H1 (cell line): ENCODE data around the gene CFDP1. TPM values are rescaled to one million over a fixed set of nuclear protein-coding genes. Genes with fewer than 3 reads are reported as not detected.

Experiments used
- CTCF ChIA-PET: fragments of 300-600 bp; sonication (Branson Sonifier 250); formaldehyde crosslinking; loops from one replicate; lab custom pipeline; 2021; ENCODE audit not compliant: partially characterized antibody; lab: Charles Lee
- POLR2A ChIA-PET: fragments of 300-600 bp; sonication (Branson Sonifier 250); formaldehyde crosslinking; loops from one replicate; lab custom pipeline; 2021; ENCODE audit warnings: inconsistent platforms; ENCODE audit not compliant: partially characterized antibody; lab: Charles Lee
- DNase-seq, 2 experiments: peaks; one replicate each; pipeline versions ENCODE4 v3.0.0 to v3.0.0-alpha.2; 2010 to 2022; ENCODE audit warnings: low spot score in 2 of 2, low read depth in 1 of 2, mixed read lengths in 1 of 2
- FAIRE-seq: peaks from 2 replicates; lab custom pipeline; 2011; peaks lifted over from hg19 to GRCh38; lab: Jason Lieb, UNC
- H2AFZ ChIP-seq: 2 replicates; pipeline ENCODE4 v1.8.1; 2012; ENCODE audit warnings: low read length, inconsistent platforms
- H2AK5ac ChIP-seq: 2 replicates; pipeline ENCODE4 v1.6.1; 2013; ENCODE audit warnings: low read depth, low read length
- H2BK120ac ChIP-seq: replicated peaks from 2 replicates; pipeline ENCODE3; 2013; ENCODE audit warnings: low read depth, low read length, inconsistent platforms
- H2BK12ac ChIP-seq: 2 replicates; pipeline ENCODE4 v1.6.1; 2013; ENCODE audit warnings: low read depth, low read length
- H2BK15ac ChIP-seq: 2 replicates; pipeline ENCODE4 v1.6.1; 2013; ENCODE audit warnings: low read length
- H2BK20ac ChIP-seq: 2 replicates; pipeline ENCODE4 v1.6.1; 2013; ENCODE audit warnings: low read length
- H2BK5ac ChIP-seq: 2 replicates; pipeline ENCODE4 v1.6.1; 2013; ENCODE audit warnings: low read depth, low read length
- H3K14ac ChIP-seq: 2 replicates; pipeline ENCODE4 v1.6.1; 2013; ENCODE audit warnings: inconsistent platforms; ENCODE audit not compliant: insufficient read length
- H3K18ac ChIP-seq: 2 replicates; pipeline ENCODE4 v1.6.1; 2013; ENCODE audit warnings: low read length; ENCODE audit errors: extremely low read depth
- H3K23ac ChIP-seq: 2 replicates; pipeline ENCODE4 v1.6.1; 2013; ENCODE audit warnings: inconsistent platforms; ENCODE audit not compliant: insufficient read length
- H3K23me2 ChIP-seq: 2 replicates; pipeline ENCODE4 v1.6.1; 2013; ENCODE audit warnings: low read depth, low read length
- H3K27ac ChIP-seq: 2 replicates; pipeline ENCODE4 v1.6.1; 2011; ENCODE audit warnings: low read depth, low read length, inconsistent platforms
- H3K27me3 ChIP-seq, 4 experiments: replicated peaks in 1 of 4; 1 replicate in 1 of 4; 2 replicates in 3 of 4; pipeline versions ENCODE4 v1.6.1 to v1.8.1; 2011 to 2013; ENCODE audit warnings: low read length in 3 of 4, mild to moderate bottlenecking in 3 of 4, inconsistent platforms in 2 of 4, mixed read lengths in 2 of 4, moderate library complexity in 1 of 4; ENCODE audit not compliant: control insufficient read depth in 3 of 4, insufficient read depth in 3 of 4; ENCODE audit errors: extremely low read depth in 1 of 4
- H3K36me3 ChIP-seq, 4 experiments: 2 replicates each; pipeline versions ENCODE4 v1.6.1 to v1.8.1; 2011 to 2013; ENCODE audit warnings: mild to moderate bottlenecking in 4 of 4, low read length in 3 of 4, moderate library complexity in 2 of 4, control low read depth in 1 of 4, inconsistent platforms in 1 of 4; ENCODE audit not compliant: insufficient read depth in 4 of 4, control insufficient read depth in 2 of 4
- H3K4ac ChIP-seq: replicated peaks from 2 replicates; pipeline ENCODE3; 2013; ENCODE audit warnings: low read length, low read depth, mixed read lengths, inconsistent platforms; ENCODE audit not compliant: insufficient read length
- H3K4me1 ChIP-seq, 4 experiments: replicated peaks in 1 of 4; 1 replicate in 1 of 4; 2 replicates in 3 of 4; pipeline versions ENCODE4 v1.6.1 to v1.8.1; 2011 to 2013; ENCODE audit warnings: low read length in 3 of 4, inconsistent platforms in 2 of 4, mixed read lengths in 1 of 4; ENCODE audit not compliant: insufficient read depth in 4 of 4, control insufficient read depth in 3 of 4
- H3K4me2 ChIP-seq, 2 experiments: 2 replicates each; pipeline versions ENCODE4 v1.6.1 to v1.8.1; 2011 to 2013; ENCODE audit warnings: low read depth in 2 of 2, low read length in 2 of 2, control low read depth in 1 of 2, inconsistent platforms in 1 of 2, mild to moderate bottlenecking in 1 of 2; ENCODE audit not compliant: insufficient read depth in 1 of 2
- H3K4me3 ChIP-seq, 4 experiments: fragments of 200-600, 300-600 bp in 1 of 4; sonication (generic), shearing (Covaris generic), sonication (Bioruptor Twin) in 1 of 4; 2 replicates each; pipeline versions ENCODE4 v1.5.1 to v1.8.1; 2011 to 2016; ENCODE audit warnings: low read length in 4 of 4, low read depth in 3 of 4, control low read depth in 2 of 4, inconsistent platforms in 2 of 4, mild to moderate bottlenecking in 2 of 4, mixed read lengths in 1 of 4, moderate library complexity in 1 of 4; ENCODE audit not compliant: insufficient read depth in 2 of 4; ENCODE audit errors: extremely low read depth in 1 of 4
- H3K56ac ChIP-seq: replicated peaks from 2 replicates; pipeline ENCODE3; 2013; ENCODE audit warnings: low read depth, mild to moderate bottlenecking, mixed read lengths, low read length, inconsistent platforms; ENCODE audit not compliant: insufficient read length
- H3K79me1 ChIP-seq: 2 replicates; pipeline ENCODE4 v1.6.1; 2013; ENCODE audit warnings: low read depth, low read length, control low read depth
- H3K79me2 ChIP-seq, 2 experiments: 2 replicates each; pipeline versions ENCODE4 v1.6.1 to v1.8.1; 2012 to 2013; ENCODE audit warnings: low read length in 2 of 2, mild to moderate bottlenecking in 2 of 2, inconsistent platforms in 1 of 2; ENCODE audit not compliant: insufficient read depth in 2 of 2, control insufficient read depth in 1 of 2
- H3K9ac ChIP-seq, 4 experiments: replicated peaks in 1 of 4; 1 replicate in 1 of 4; 2 replicates in 3 of 4; pipeline versions ENCODE4 v1.6.1 to v1.8.1; 2011 to 2013; ENCODE audit warnings: low read depth in 3 of 4, low read length in 3 of 4, control low read depth in 2 of 4, mild to moderate bottlenecking in 2 of 4, moderate library complexity in 2 of 4, inconsistent platforms in 1 of 4; ENCODE audit errors: extremely low read depth in 1 of 4
- H3K9me3 ChIP-seq, 2 experiments: 2 replicates each; pipeline versions ENCODE4 v1.6.1 to v1.8.1; 2012 to 2013; ENCODE audit warnings: mild to moderate bottlenecking in 2 of 2, moderate library complexity in 2 of 2, control low read depth in 1 of 2, inconsistent platforms in 1 of 2, low read depth in 1 of 2, low read length in 1 of 2, mixed read lengths in 1 of 2; ENCODE audit not compliant: insufficient read depth in 2 of 2
- H4K20me1 ChIP-seq, 2 experiments: replicated peaks in 1 of 2; 2 replicates each; pipeline versions ENCODE3 to v1.8.1; 2011 to 2013; ENCODE audit warnings: inconsistent platforms in 2 of 2, low read length in 2 of 2, mild to moderate bottlenecking in 1 of 2; ENCODE audit not compliant: insufficient read depth in 2 of 2, control insufficient read depth in 1 of 2
- H4K5ac ChIP-seq: 2 replicates; pipeline ENCODE4 v1.6.1; 2013; ENCODE audit warnings: low read length, low read depth, mixed read lengths, inconsistent platforms; ENCODE audit not compliant: insufficient read length
- H4K8ac ChIP-seq: 2 replicates; pipeline ENCODE4 v1.8.0; 2013; ENCODE audit warnings: mild to moderate bottlenecking, moderate library complexity, low read length, inconsistent platforms; ENCODE audit not compliant: insufficient read depth; ENCODE audit errors: extremely low read depth
- H4K91ac ChIP-seq: replicated peaks from 2 replicates; pipeline ENCODE3; 2013; ENCODE audit warnings: low read length, mixed read lengths, inconsistent platforms; ENCODE audit not compliant: insufficient read length
- CBX8 ChIP-seq: fragments of 300-800, 300-1000 bp; sonication (generic); IDR thresholded peaks from 2 replicates; pipeline ENCODE4 v1.7.1; 2016; ENCODE audit warnings: low read depth, low read length, borderline replicate concordance
- CEBPB ChIP-seq: IDR thresholded peaks from 2 replicates; pipeline ENCODE4 v1.6.1; 2012; ENCODE audit warnings: low read depth, low read length
- CREB1 ChIP-seq: IDR thresholded peaks from 2 replicates; pipeline ENCODE4 v1.6.1; 2012; ENCODE audit warnings: inconsistent platforms
- EP300 ChIP-seq, 2 experiments: IDR thresholded peaks; 1 replicate in 1 of 2; 2 replicates in 1 of 2; pipeline ENCODE4 v1.6.1; 2011 to 2012; ENCODE audit warnings: low read depth in 2 of 2, low read length in 2 of 2, mild to moderate bottlenecking in 2 of 2, borderline replicate concordance in 1 of 2, inconsistent platforms in 1 of 2, moderate library complexity in 1 of 2
- JUND ChIP-seq: IDR thresholded peaks from 2 replicates; pipeline ENCODE4 v1.6.1; 2011; ENCODE audit warnings: mild to moderate bottlenecking, improper control_type of control experiment, low read length
- NRF1 ChIP-seq: IDR thresholded peaks from 2 replicates; pipeline ENCODE4 v1.6.1; 2011; ENCODE audit warnings: mild to moderate bottlenecking, low read depth, low read length, improper control_type of control experiment
- RAD21 ChIP-seq, 2 experiments: IDR thresholded peaks in 1 of 2; conservative IDR thresholded peaks in 1 of 2; 2 replicates each; pipeline ENCODE4 v1.6.1; 2011; ENCODE audit warnings: low read depth in 2 of 2, low read length in 2 of 2, improper control_type of control experiment in 1 of 2, inconsistent platforms in 1 of 2, mild to moderate bottlenecking in 1 of 2, moderate library complexity in 1 of 2
- RNF2 ChIP-seq: fragments of 200-900, 300-1000 bp; sonication (generic); IDR thresholded peaks from 2 replicates; pipeline ENCODE4 v1.7.1; 2016; ENCODE audit warnings: borderline replicate concordance, low read depth, mild to moderate bottlenecking, antibody characterized with exemption, low read length; ENCODE audit not compliant: poor library complexity, severe bottlenecking; ENCODE audit errors: missing control alignments
- SIN3A ChIP-seq, 2 experiments: IDR thresholded peaks in 1 of 2; conservative IDR thresholded peaks in 1 of 2; 2 replicates each; pipeline ENCODE4 v1.6.1; 2011 to 2012; ENCODE audit warnings: low read length in 2 of 2, improper control_type of control experiment in 1 of 2, low read depth in 1 of 2, mild to moderate bottlenecking in 1 of 2
- TAF1 ChIP-seq: IDR thresholded peaks from 2 replicates; pipeline ENCODE4 v1.6.1; 2011; ENCODE audit warnings: mild to moderate bottlenecking, low read depth, low read length
- WGBS, 2 experiments: shearing (Covaris generic) in 1 of 2; methylation state at CpG; one replicate each; pipeline versions ENCODE4 v1.1.6 to v1.1.7; 2013 to 2015; ENCODE audit warnings: low lambda C conversion rate in 2 of 2, mixed read lengths in 2 of 2, inconsistent platforms in 1 of 2, low coverage in 1 of 2, missing lambda C conversion rate in 1 of 2; ENCODE audit not compliant: insufficient replicate concordance in 2 of 2, insufficient coverage in 1 of 2, insufficient read length in 1 of 2; ENCODE audit errors: extremely low coverage in 1 of 2, missing lambda C conversion rate in 1 of 2; 5-methylcytosine and 5-hydroxymethylcytosine counted together
- polyA plus RNA-seq, 7 experiments: library from polyadenylated mRNA; depleted of rRNA in 3 of 7; stranded (reverse) in 5 of 7; unstranded in 2 of 7; fragments of >200 nt in 5 of 7; fragments of 200-250 nt in 2 of 7; gene quantifications; 1 replicate in 5 of 7; 2 replicates in 1 of 7; 4 replicates in 1 of 7; pipeline versions ENCODE4 v1.2.1 to v1.2.3, GENCODE V29; 2011 to 2013; ENCODE audit warnings: missing spikeins in 2 of 7, mixed read lengths in 2 of 7
- total RNA-seq: library from RNA; stranded (reverse); fragmentation: NEBNext Ultra II Directional; extraction: Animal tissue kit (Norgen Biotek cat#: 25700); gene quantifications from 2 replicates; pipeline ENCODE4 v1.2.1, GENCODE V29; 2021
- TF ChIP-seq, protein P1 (sequence below): IDR thresholded peaks from 2 replicates; pipeline ENCODE4 v1.6.1; 2012; ENCODE audit warnings: inconsistent platforms

The CFDP1 gene
- total and polyA plus RNA-seq, 2 of the 8 experiments (the other 6 are each of a cell fraction or from before 2014, with no cell fraction given): 25.5 to 77.3 TPM

DNA sequence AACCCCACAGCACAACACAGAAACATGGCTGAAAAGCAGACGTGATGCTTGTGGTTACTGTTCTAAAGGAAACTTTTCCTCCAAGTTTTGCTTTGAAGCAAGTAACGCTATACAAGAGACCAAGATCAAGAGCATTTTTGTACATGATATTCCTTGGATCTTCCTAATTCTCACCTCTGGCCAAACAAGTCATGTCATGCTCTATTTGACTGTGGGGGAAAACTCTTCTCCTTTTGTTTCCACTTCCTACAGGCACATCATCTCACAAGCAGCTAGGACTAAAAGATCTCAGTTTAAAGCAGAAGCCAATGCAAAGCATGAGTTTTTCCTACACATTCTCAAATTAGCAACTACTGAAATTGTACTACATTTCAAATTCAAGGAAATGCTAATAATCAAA lies 50.7 kb downstream of the CFDP1 start:
- Histone ChIP-seq H3K14ac (no peak overlapping the region), H2AFZ (no peak overlapping the region), H3K4me3 (no peak overlapping the region), H3K4me1 (peaks cover 0 to 3% (median 1%) of the 10 kb centered on the region in 4 experiments; a peak in 1 of 7 replicates), H2BK15ac (no peak overlapping the region), H2BK20ac (no peak overlapping the region), H2BK12ac (no peak overlapping the region), H3K56ac (no peak overlapping the region), H3K36me3 (peaks cover 0 to 7% (median 1%) of the 10 kb centered on the region in 4 experiments; a peak in 2 of 8 replicates), H4K91ac (no peak overlapping the region), H3K18ac (no peak overlapping the region), H3K23me2 (no peaks in the 10 kb centered on the region), H4K8ac (no peak overlapping the region), H4K5ac (no peak overlapping the region), H3K9ac (no peak overlapping the region), H2BK5ac (no peak overlapping the region), H3K27ac (no peak overlapping the region), H2AK5ac (no peak overlapping the region), H2BK120ac (no peak overlapping the region), H3K79me2 (0 out of 4 replicates have a peak, but pooled peaks cover 0 to 3% of the 10 kb centered on the region in 2 experiments), H3K23ac (no peak overlapping the region), H3K79me1 (no peaks in the 10 kb centered on the region), H3K4ac (no peak overlapping the region), H4K20me1 (peaks cover 0 to 3% of the 10 kb centered on the region in 2 experiments), H3K27me3 (no peaks in the 10 kb centered on the region), H3K9me3 (no peaks in the 10 kb centered on the region), H3K4me2 (no peak overlapping the region)
- CTCF ChIA-PET: interaction anchor here (1.1 to 5.4 kb wide), 4 partner anchors 135 to 183 kb away, joined by 3 to 38 read pairs (median 4); no protein-coding TSS in a partner anchor
- WGBS, 2 experiments: 94% methylated on average over 2 of the region's 2 CpGs; no CpG with 5 or more reads in 1 of the 2 experiments
- FAIRE-seq: no peak
- no peak for DNase-seq
- POLR2A ChIA-PET: no interaction called here
- TF ChIP-seq CEBPB (no peak), SIN3A (conservative IDR thresholded peaks at IDR 0.05 in 1 of 2, IDR thresholded peaks at IDR 0.05 in 1 of 2; ENCODE audit: low read depth in 1 of 2, low read length in 2 of 2) (no peak), NRF1 (no peak), TAF1 (no peak), CBX8 (no peak), EP300 (IDR thresholded peaks at IDR 0.05; ENCODE audit: borderline replicate concordance in 1 of 2, low read depth in 2 of 2, low read length in 2 of 2) (no peak), CREB1 (no peak), JUND (no peak), RAD21 (IDR thresholded peaks at IDR 0.05 in 1 of 2, conservative IDR thresholded peaks at IDR 0.05 in 1 of 2; ENCODE audit: low read depth in 2 of 2, low read length in 2 of 2) (no peak), RNF2 (no peak)
- TF ChIP-seq, protein P1, sequence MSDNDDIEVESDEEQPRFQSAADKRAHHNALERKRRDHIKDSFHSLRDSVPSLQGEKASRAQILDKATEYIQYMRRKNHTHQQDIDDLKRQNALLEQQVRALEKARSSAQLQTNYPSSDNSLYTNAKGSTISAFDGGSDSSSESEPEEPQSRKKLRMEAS: no peak
